ENCODE results near the gene MME. TPM values are rescaled to one million over a fixed set of nuclear protein-coding genes. Genes with fewer than 3 reads are reported as not detected.
"Not testable (repeated sequence)": the region's sequence is repeated elsewhere in the genome, so short reads cannot be mapped to it uniquely, and the experiment has no call there.

MME gene
- total and polyA plus RNA-seq, 2 of the 4 experiments (the other 2 are of a cell fraction) = 11.7 to 22.8 TPM

GRCh38 chr3:155131104-155131503 is 51.0 kb downstream of the MME start:
- Histone ChIP-seq H3K9me3 (ENCODE audit: control insufficient read depth, insufficient read depth, low read length) (no peaks in the 10 kb centered on the region), H3K56ac (ENCODE audit: extremely low read depth, insufficient read depth, low read length) (no peak overlapping the region), H2AFZ (replicated peaks; ENCODE audit: low read length, poor library complexity) (no peak overlapping the region), H3K14ac (replicated peaks; ENCODE audit: low read depth, low read length) (no peak overlapping the region), H4K8ac (ENCODE audit: low read depth in 2 of 2, low read length in 2 of 2) (0 out of 4 replicates have a peak overlapping the region, but pooled peaks of 1 of the 2 experiments have one; percentile 1), H3K36me3 (ENCODE audit: control insufficient read depth, insufficient read depth, low read length) (no peaks in the 10 kb centered on the region), H3K79me1 (ENCODE audit: low read depth in 1 of 2, low read length in 2 of 2) (no peaks in the 10 kb centered on the region), H2AK5ac (ENCODE audit: low read depth, low read length) (no peak overlapping the region), H3K4me3 (ENCODE audit: insufficient read depth, low read depth, low read length) (no peak overlapping the region), H2BK15ac (ENCODE audit: low read depth, low read length) (no peak overlapping the region), H2BK20ac (ENCODE audit: low read depth, low read length) (no peak overlapping the region), H2AK9ac (replicated peaks; ENCODE audit: low read depth, low read length, poor library complexity) (no peak overlapping the region), H3K18ac (ENCODE audit: low read depth, low read length) (no peak overlapping the region; the same call in 1 of the 2 replicates), H3K27ac (ENCODE audit: insufficient read depth, low read length) (no peak overlapping the region), H3K27me3 (ENCODE audit: control insufficient read depth, insufficient read depth, low read length) (no peaks in the 10 kb centered on the region), H4K20me1 (ENCODE audit: insufficient read depth, low read length) (no peaks in the 10 kb centered on the region), H4K5ac (ENCODE audit: low read depth, low read length) (peak overlapping the region; percentile 80; the same call in 1 of the 2 replicates), H3K4me1 (ENCODE audit: control insufficient read depth, insufficient read depth, low read length) (peaks cover 8% of the 10 kb centered on the region), H2BK5ac (ENCODE audit: low read depth, low read length, poor library complexity, severe bottlenecking) (no peak overlapping the region), H3K4me2 (ENCODE audit: low read depth, low read length) (peak overlapping the region; percentile 66; the same call in 1 of the 2 replicates), H2BK120ac (ENCODE audit: low read depth, low read length) (no peak overlapping the region), H3K9ac (ENCODE audit: low read depth, low read length) (no peak overlapping the region), H3K4ac (ENCODE audit: low read depth, low read length) (no peak overlapping the region), H3K23ac (ENCODE audit: low read depth, low read length) (no peak overlapping the region), H3K9me1 (ENCODE audit: insufficient read depth, low read length) (no peaks in the 10 kb centered on the region), H4K91ac (ENCODE audit: insufficient read depth, low read depth, low read length) (no peak overlapping the region)
- BruUV-seq (replicated peaks) = no TSS peak
- DNase-seq (peak; percentile 92), ATAC-seq (ENCODE audit: low read depth) (peak; percentile 74)
- WGBS, 2 experiments (ENCODE audit: extremely low coverage in 2 of 2, insufficient read length in 1 of 2) = 44% methylated on average over 4 of the region's 4 CpGs; no CpG with 5 or more reads in 1 of the 2 experiments
- intact Hi-C loops (cut with micrococcal nuclease) (no loop called here), in situ Hi-C loops (cut with MboI; ENCODE audit: low sequenced_read_pairs) (no loop called here), dilution Hi-C loops (cut with HindIII; ENCODE audit: low sequenced_read_pairs, unreplicated experiment) (no loop called here)
- TF ChIP-seq RCOR1 (IDR thresholded peaks at IDR 0.05; ENCODE audit: insufficient replicate concordance, low read length) = no peak
- peak; percentile 61 for TF ChIP-seq MAFK (IDR thresholded peaks at IDR 0.05; ENCODE audit: low read depth, low read length)
- CTCF ChIA-PET = interaction anchor here (1.1 kb wide), 1 partner anchor 9 kb away, joined by 3 read pairs; no protein-coding TSS in a partner anchor
- POLR2A ChIA-PET (ENCODE audit: unreplicated experiment) = no interaction called here

- H4K5ac ChIP-seq (ENCODE audit: low read depth, low read length); H3K9ac ChIP-seq (ENCODE audit: low read depth, low read length); H2AFZ ChIP-seq (replicated peaks; ENCODE audit: low read length, poor library complexity); H2BK15ac ChIP-seq (ENCODE audit: low read depth, low read length); H4K91ac ChIP-seq (ENCODE audit: insufficient read depth, low read depth, low read length); H3K9me1 ChIP-seq (ENCODE audit: insufficient read depth, low read length); H2BK5ac ChIP-seq (ENCODE audit: low read depth, low read length, poor library complexity, severe bottlenecking); H2BK20ac ChIP-seq (ENCODE audit: low read depth, low read length); H3K14ac ChIP-seq (replicated peaks; ENCODE audit: low read depth, low read length); POLR2A ChIA-PET (ENCODE audit: unreplicated experiment); H3K23ac ChIP-seq (ENCODE audit: low read depth, low read length); BruUV-seq (replicated peaks); intact Hi-C loops (cut with micrococcal nuclease); H2AK9ac ChIP-seq (replicated peaks; ENCODE audit: low read depth, low read length, poor library complexity); CTCF ChIA-PET; H3K36me3 ChIP-seq (ENCODE audit: control insufficient read depth, insufficient read depth, low read length); H3K4me3 ChIP-seq (ENCODE audit: insufficient read depth, low read depth, low read length); H3K56ac ChIP-seq (ENCODE audit: extremely low read depth, insufficient read depth, low read length); H2AK5ac ChIP-seq (ENCODE audit: low read depth, low read length); H3K18ac ChIP-seq (ENCODE audit: low read depth, low read length); H3K4ac ChIP-seq (ENCODE audit: low read depth, low read length); H3K79me1 ChIP-seq (ENCODE audit: low read depth in 1 of 2, low read length in 2 of 2); H3K9me3 ChIP-seq (ENCODE audit: control insufficient read depth, insufficient read depth, low read length); H3K4me1 ChIP-seq (ENCODE audit: control insufficient read depth, insufficient read depth, low read length); H2BK120ac ChIP-seq (ENCODE audit: low read depth, low read length); H4K8ac ChIP-seq (ENCODE audit: low read depth in 2 of 2, low read length in 2 of 2); in situ Hi-C loops (cut with MboI; ENCODE audit: low sequenced_read_pairs); H3K27me3 ChIP-seq (ENCODE audit: control insufficient read depth, insufficient read depth, low read length); DNase-seq; ATAC-seq (ENCODE audit: low read depth); H3K4me2 ChIP-seq (ENCODE audit: low read depth, low read length); dilution Hi-C loops (cut with HindIII; ENCODE audit: low sequenced_read_pairs, unreplicated experiment); H3K27ac ChIP-seq (ENCODE audit: insufficient read depth, low read length); H4K20me1 ChIP-seq (ENCODE audit: insufficient read depth, low read length): not testable (repeated sequence)
- WGBS, 2 experiments (ENCODE audit: extremely low coverage in 2 of 2, insufficient read length in 1 of 2) = no CpG with 5 or more reads among the region's 1 CpG
Measured at GRCh38 chr3:155134311-155134710, 54.2 kb downstream of the MME start.
